HG02943 (cell line): Measurements from ENCODE around the gene RASAL2.
"Not testable (repeated sequence)": the region's sequence is repeated elsewhere in the genome, so short reads cannot be mapped to it uniquely, and the experiment has no call there.

ENCODE experiments used
- ATAC-seq: cut with Tn5 transposase; IDR thresholded peaks from one replicate; pipeline ENCODE4 v1.9.1; 2021; ENCODE audit warnings: mild to moderate bottlenecking, low read depth, moderate library complexity; ENCODE audit not compliant: unreplicated experiment

RASAL2 gene

DNA sequence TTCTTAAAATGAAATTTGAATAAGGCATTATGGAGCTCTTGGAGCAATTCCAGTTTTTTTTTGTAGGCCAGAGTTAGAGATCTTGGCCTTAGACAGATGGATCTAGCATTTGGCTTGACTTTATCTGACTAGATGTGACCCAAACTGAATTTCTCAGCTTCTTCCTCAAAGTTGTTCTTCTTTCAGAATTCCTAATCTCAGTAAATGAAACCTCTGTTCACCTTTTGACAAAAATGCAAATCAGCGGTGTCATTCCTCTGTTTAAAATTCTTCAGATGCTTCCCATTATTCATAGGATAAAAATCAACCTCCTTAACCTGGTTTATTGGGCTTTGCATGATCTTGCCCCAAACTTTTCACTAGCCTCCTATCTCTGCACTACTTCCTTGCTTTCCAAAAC, 177.6 kb downstream of the RASAL2 start:
- no peak for ATAC-seq

GRCh38 chr1:178273707-178274410, 180.0 kb downstream of the RASAL2 start:
- no peak for ATAC-seq

DNA sequence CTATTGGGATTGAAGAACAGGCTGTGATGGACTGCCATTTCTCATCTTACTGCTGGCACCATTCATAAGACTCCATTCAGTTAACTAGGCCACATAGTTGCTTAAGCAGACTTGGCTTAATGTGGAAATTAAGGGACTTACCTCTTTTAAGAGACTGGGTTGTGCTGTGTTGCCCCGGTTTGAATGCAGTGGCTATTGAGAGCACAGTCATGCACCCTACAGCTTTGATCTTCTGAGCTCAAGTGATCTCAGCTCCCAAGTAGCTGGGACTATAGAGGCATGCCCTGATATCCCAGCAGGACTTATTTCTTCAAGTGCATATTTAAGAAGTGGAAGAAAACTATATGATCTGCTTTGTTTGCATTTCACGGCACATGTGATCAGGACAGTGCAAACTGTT, 181.1 kb downstream of the RASAL2 start:
- ATAC-seq, result no peak

DNA sequence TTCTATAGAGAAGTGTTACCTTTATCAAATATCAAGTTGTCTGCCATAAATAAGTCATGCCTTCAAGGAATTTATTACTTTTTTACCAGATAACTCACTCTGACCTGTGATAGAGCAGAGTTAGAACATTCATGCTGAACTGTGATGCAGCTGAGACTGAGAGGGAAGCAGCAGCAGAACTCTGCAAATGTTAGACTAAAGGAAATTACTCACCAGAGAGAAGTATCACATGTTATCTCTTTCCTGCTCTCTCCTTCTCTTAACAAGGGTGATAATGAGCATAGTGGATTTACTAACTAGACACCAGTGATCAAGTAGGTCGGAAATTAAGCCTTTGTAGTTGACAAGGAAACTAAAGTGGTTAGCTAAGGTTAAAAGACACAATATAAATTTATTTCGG, 181.6 kb downstream of the RASAL2 start:
- no peak for ATAC-seq

DNA sequence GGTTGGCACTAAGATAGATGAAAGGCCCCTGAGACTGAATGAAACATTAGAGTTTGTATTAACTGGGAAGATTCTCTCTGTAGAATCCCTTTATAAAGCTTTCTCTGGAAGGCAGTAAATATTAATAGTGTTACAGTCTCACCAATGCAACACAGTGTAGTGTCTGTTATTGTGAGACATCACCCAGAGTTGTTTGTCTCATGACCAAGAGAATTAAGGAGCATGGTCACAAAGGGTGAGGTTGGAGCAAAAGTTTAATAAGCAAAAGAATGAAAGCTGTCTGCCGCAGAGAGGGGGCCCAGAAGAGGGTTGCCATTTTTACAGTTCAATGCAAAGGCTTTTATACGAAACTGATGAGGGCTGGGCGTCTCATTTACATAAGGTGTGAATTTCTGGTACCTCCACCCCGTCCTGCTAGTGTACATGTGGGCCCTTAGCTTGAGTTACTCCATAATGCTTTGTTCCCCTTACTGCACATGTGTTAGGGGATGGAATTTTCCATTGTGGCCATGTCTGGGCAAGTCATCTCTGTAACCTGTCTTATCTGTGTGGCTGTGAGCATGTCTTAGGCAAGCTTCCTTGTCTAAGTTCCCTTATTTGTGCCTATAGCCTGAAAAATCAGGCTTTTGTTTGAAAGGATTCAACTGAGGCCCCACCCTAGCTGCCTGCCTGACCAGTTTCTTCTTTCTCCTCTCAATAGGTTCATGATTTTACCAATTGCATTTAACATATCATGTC, 184.1 kb downstream of the RASAL2 start:
- ATAC-seq, result no peak

DNA sequence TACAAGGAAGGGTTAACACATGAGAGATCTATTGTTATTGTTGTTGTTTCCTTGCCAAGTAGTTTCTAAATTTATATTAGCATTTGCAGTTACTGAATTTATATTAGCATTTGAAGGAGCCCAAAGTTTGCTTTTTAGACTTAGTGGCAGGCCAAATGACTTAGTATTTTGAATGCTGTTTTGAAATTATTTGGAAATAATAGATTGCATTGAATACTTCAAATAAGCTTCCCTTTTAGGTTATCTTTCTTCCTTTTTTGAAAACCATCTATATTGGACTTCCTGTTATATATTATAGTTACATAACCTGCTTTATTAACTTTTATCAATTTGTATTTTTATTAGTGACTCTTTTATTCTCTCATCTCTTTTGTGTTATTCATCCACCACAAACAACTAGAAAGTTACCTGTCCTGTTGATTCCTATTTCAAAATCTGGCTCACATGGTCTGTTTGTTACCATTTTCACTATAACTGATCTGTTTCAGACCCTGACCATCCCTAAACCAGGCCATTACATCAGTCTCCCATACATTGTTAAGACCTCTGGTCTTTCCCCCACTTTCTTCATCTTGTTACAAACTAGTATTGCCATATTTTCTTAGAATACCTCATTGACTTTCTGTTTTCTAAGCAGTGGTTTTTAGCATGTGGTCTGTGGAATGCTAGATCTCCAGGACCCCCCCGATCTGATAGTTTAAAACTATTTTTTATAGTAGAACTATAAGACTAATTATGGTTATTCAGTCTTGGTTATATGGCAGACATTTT, 185.2 kb downstream of the RASAL2 start:
- no peak for ATAC-seq

DNA sequence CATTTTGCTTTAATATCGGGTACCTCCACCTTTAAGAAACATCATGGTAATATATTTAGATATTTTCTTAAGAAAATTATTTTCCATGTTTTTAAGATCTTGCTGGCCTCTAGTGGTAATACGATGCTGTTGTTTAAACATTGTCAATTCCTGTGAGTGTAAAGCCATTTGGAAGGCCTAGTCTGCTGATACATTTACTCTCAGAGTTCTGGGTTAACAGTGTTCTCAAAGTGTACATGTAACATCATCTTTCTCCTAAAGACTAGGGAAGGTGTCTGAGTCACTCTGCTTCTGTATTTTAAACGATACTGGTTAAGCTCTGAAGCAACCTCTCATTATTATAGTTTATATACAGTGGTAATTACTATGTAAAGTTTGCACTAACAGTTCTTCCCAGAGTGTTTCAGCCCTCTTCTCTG, 189.1 kb downstream of the RASAL2 start:
- ATAC-seq, result no peak

DNA sequence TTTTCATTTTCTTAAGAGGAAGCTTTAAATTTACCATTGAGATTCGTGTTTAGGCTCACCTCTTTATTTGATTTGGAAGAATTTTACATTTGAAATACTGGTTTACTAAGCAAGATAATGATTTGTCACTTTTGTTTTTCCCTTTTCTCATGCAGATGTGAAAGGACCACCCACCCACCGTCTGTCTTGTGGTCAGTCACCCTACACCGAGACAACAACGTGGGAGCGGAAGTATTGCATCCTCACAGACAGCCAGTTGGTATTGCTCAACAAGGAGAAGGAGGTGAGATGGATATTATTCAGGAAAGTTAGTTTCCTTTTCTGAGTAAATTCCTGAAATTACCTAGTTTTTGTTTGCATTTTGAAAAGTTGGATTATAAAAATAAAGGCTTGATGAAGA, 189.5 kb downstream of the RASAL2 start:
- no peak for ATAC-seq

DNA sequence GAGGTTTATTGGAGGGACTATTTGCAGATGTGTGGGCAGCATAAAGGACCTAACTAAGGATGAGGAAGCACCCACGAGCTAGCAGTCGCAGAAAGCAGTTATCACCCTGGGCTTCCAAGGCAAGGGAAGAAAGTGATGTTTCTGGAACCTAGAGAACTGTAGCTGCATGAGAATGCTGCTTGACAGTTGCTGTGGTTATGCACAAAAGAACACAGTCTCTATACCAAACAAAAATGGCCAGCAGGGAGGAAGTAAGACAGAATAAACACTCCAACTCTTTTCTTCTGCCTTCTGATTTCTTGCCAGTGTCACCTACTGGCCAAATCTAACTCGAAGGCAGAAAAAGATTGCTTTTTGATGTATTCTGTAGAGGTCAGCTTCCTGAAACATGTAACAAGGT, 190.2 kb downstream of the RASAL2 start:
- ATAC-seq, result no peak

DNA sequence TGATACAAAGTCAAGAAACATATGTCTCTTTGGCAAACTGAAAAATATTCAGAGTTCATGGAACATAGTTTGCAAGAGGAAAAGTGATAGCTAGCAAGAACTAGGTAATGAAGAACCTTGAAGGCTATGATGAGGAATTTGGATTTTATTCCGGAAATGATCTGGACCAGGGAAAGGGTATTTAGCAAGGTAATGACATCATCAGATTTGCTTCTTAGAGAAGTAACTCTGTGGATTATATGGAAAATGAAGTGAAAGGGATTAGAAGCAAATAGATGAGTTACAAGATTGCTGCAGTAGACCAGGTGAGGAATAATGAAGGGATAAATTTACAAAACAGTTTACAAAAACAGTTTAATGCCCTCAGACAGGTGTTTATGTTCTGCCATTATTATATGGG, 197.3 kb downstream of the RASAL2 start:
- ATAC-seq, result no peak

DNA sequence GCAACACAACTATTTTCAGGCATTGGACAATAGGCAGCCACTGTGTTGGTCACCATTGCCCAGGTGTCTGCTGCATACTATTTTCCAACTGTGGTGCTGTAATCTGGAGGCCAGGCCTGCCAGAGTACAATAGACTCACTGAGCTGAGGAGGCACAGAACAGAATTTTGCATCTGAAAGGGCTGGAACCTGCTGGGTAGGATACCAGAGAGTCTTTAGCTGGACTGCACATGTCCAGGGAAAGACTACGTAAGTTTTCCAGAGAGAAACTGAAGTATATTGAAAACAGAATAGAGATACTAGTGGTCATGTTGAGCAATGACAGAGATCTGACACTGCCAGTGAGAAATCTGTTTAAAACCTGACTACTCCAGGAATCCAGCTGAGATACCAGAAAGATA, 200.8 kb downstream of the RASAL2 start:
- no peak for ATAC-seq

GRCh38 chr1:178300352-178300699, 206.4 kb downstream of the RASAL2 start:
- no peak for ATAC-seq

DNA sequence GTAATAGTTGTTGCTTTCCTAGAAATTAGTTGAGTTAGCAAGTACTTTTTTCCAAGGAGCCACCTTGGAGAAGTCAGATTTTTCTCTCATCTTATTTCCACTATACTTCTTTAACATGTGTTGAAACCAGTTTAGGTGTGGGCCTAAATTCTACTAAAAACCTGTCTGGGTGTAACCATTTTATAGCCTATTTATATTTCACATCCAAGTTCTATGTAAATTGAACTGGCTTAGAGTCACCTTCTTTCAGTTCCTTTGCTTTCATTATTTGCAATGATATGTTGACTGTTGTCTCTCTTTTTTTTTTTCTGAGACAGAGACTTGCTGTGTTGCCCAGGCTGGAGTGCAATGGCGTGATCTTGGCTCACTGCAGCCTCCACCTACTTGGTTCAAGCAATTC, 207.2 kb downstream of the RASAL2 start:
- no peak for ATAC-seq

DNA sequence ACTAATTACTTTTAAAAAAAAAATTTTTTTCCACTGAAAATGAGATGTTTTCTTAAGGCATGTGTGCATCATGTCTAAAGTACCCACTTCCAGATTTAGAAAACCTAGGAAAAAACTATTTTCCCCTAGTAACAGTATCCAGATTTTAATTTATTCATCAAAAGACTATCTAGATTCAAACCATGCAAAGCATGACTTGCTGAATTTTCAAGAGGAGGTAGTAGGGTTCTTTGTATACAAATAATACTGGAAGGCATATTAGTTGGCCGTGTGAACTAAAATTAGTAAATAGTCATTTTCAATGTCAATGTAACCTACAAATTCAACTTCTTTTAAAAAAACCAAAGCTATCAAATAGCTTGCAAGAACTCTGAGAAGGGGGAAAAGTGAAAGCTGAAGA, 213.4 kb downstream of the RASAL2 start:
- ATAC-seq, result no peak

DNA sequence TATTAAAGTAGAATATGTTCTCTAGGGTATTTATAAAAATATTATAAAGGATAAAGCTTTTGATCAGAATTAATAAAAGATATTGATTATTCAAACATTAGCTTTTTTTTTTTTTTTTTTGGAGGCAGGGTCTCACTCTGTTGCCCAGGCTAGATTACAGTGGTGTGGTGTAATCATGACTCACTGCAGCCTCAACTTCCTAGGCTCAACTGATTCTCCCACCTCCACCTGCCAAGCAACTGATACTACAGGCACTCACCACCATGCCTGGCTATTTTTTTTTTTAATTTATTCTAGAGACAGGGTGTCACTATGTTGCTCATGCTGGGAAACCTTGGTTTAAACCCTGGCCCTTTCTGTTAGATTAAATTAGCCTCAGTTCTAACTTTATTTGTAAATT, 214.5 kb downstream of the RASAL2 start:
- no peak for ATAC-seq

DNA sequence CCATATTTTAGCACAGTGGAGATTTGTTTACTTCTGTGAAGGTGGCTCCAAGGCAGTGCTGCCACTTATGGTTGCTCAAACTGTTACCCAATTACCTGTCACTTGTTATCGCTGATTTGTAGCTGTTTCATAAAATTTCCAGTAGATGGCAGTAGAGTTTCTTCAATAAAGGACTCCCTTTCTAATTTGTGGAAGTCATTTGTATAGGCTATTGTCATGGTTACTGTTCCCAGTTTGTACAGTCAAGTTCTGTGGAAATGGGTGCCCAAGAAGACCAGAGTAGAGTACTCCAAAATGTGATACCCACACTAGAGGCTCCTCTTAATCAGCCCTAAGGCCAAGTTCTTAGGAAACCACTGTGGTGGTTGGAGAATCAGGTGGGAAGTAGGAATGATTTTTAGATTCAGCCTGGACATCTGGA, 216.8 kb downstream of the RASAL2 start:
- no peak for ATAC-seq

DNA sequence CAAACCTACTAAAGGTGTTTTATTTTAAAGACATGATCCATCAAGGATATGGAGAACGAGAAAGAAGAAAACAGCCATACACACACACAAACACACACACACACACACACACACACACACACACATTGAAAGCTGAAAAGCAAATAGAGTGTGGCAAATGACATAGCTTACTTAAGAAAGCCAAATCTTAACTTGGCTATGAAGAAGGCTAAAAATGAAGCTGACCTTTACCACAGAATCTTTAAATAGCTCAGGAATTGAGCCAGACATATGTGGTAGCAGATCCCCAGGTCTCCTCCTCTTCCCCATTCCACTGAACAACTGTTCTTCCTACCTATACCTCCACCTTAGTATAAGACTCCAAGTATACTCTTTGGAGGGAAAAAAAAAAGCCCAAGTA, 217.3 kb downstream of the RASAL2 start:
- ATAC-seq, result no peak

- ATAC-seq, result not testable (repeated sequence)
Measured at GRCh38 chr1:178320280-178320982, 226.5 kb downstream of the RASAL2 start.

GRCh38 chr1:178323067-178323466, 229.2 kb downstream of the RASAL2 start:
- ATAC-seq, result no peak

DNA sequence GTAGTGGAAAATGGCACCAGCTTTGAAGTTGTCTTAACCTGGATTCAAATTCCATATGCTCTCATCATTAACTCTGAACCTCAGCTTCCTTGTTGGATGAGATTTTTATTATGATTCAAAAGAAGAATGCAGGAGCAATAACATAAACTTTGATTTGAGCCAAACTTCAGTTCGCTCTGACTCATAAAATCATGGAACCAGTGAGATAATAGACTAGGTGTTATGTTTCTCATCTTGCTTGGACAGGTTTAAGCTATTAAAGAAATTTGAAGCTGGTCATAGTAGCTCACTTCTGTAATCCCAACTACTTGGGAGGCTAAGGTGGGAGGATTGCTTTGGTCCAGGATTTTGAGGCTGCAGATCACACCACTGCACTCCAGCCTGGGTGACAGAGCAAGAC, 230.1 kb downstream of the RASAL2 start:
- no peak for ATAC-seq

DNA sequence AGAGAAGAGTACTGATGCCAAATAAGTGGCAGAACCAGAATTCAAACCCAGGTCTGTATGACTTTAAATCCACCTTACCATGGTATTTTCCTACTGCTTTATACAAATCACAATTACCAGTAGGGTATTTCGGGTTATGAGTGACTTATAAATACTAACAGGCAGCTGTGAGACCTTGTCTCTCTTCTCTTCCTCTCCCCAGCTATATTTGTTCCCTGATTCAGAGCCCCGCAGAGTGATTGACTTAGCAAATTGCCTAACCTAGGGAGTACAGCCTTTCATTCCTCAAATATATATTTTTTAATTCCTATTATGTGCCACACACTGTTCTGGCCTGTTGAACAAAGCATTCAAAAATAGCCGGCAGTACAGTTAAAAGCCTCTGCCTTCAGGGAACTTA, 234.8 kb downstream of the RASAL2 start:
- ATAC-seq, result no peak
